Karpas-422 (cell line): ENCODE results near the gene STEAP2. TPM values are rescaled to one million over a fixed set of nuclear protein-coding genes. Genes with fewer than 3 reads are reported as not detected.

Experiments used
- DNase-seq: peaks from one replicate; pipeline ENCODE4 v3.0.0-alpha.2; 2015
- H2AFZ ChIP-seq: fragments of 200-600 bp; sonication (generic); 2 replicates; pipeline ENCODE4 v1.6.1; 2014; ENCODE audit warnings: antibody characterized with exemption, low read length, mixed read lengths
- H3K27ac ChIP-seq: fragments of 200-600 bp; sonication (generic); 2 replicates; pipeline ENCODE4 v1.5.1; 2014; ENCODE audit warnings: mild to moderate bottlenecking, low read length, moderate library complexity
- H3K27me3 ChIP-seq: fragments of 200-600 bp; sonication (generic); 2 replicates; pipeline ENCODE4 v1.6.1; 2014; ENCODE audit warnings: low read length, mixed read lengths
- H3K36me3 ChIP-seq: fragments of 200-600 bp; sonication (generic); 2 replicates; pipeline ENCODE4 v1.6.1; 2014; ENCODE audit warnings: low read length, mixed read lengths; ENCODE audit not compliant: insufficient read depth
- H3K4me1 ChIP-seq: fragments of 200-600 bp; sonication (generic); 2 replicates; pipeline ENCODE4 v1.6.1; 2014; ENCODE audit warnings: mild to moderate bottlenecking, low read length, mixed read lengths
- H3K4me2 ChIP-seq: fragments of 200-600 bp; sonication (generic); 2 replicates; pipeline ENCODE4 v1.6.1; 2014; ENCODE audit warnings: low read length, low read depth, mild to moderate bottlenecking; ENCODE audit not compliant: poor library complexity, severe bottlenecking
- H3K4me3 ChIP-seq: fragments of 200-600 bp; sonication (generic); 2 replicates; pipeline ENCODE4 v1.5.1; 2014; ENCODE audit warnings: mild to moderate bottlenecking, antibody characterized with exemption, low read length, mixed read lengths
- H3K79me2 ChIP-seq: fragments of 200-600 bp; sonication (generic); 2 replicates; pipeline ENCODE4 v1.6.1; 2014; ENCODE audit warnings: mild to moderate bottlenecking, low read length, mixed read lengths
- H3K9ac ChIP-seq: fragments of 200-600 bp; sonication (generic); 2 replicates; pipeline ENCODE4 v1.6.0; 2014; ENCODE audit warnings: low read length
- H3K9me2 ChIP-seq: fragments of 200-600 bp; sonication (generic), shearing (Covaris generic); replicated peaks from 2 replicates; pipeline ENCODE4 v1.6.0; 2014; ENCODE audit warnings: mild to moderate bottlenecking, low read length, moderate library complexity; ENCODE audit not compliant: insufficient read depth
- H3K9me3 ChIP-seq: fragments of 300-700, 200-600 bp; sonication (generic); 2 replicates; pipeline ENCODE4 v1.6.1; 2014; ENCODE audit warnings: low read length, mixed read lengths
- H4K20me1 ChIP-seq: fragments of 200-600 bp; sonication (generic); 2 replicates; pipeline ENCODE4 v1.6.1; 2014; ENCODE audit warnings: mild to moderate bottlenecking, antibody characterized with exemption, low read length, low read depth; ENCODE audit not compliant: insufficient read depth
- total RNA-seq: library from RNA; depleted of rRNA; stranded (reverse); fragments of >200 nt; shearing (Covaris generic); gene quantifications from 2 replicates; pipeline ENCODE4 v1.2.3, GENCODE V29; 2014; ENCODE audit warnings: low replicate concordance

STEAP2 gene
- total RNA-seq, 1 experiment from 2014 or later: not detected

DNA sequence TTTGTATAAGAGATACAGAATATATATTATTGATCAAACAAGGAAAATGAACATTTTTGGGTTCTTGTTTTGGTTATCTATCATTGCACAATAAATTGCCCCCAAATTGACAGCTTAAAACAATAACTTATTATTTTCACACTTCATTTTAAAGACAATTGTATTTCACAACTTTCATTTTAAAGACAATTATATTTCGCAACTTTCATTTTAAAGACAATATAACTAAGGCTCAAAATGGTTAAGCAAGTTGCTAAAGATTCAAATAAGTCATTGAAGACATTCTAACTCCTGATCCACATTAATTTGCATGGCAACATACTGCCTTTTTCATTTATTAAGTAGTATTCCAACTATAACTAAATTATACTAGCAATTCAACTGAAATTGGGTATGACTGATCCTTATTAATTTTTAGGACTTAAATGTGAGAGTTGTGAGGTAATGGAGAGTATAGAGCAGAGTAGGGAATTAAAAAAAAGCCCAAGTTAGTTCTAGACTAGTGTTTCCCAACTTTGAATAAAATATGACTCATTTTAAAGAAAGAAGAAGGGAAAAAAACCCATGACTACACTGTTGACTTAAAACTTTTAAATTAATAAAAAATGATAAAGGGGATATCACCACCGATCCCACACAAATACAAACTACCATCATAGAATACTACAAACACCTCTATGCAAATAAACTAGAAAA lies 9.9 kb upstream of the STEAP2 start:
- Histone ChIP-seq H3K4me3 (no peak overlapping the region), H3K4me1 (no peaks in the 10 kb centered on the region), H3K9me2 (no peaks in the 10 kb centered on the region), H3K79me2 (no peaks in the 10 kb centered on the region), H2AFZ (no peak overlapping the region), H3K9ac (no peak overlapping the region), H3K9me3 (no peaks in the 10 kb centered on the region), H3K27me3 (no peaks in the 10 kb centered on the region), H4K20me1 (no peaks in the 10 kb centered on the region), H3K36me3 (no peaks in the 10 kb centered on the region), H3K27ac (no peak overlapping the region), H3K4me2 (no peak overlapping the region)
- no peak for DNase-seq

DNA sequence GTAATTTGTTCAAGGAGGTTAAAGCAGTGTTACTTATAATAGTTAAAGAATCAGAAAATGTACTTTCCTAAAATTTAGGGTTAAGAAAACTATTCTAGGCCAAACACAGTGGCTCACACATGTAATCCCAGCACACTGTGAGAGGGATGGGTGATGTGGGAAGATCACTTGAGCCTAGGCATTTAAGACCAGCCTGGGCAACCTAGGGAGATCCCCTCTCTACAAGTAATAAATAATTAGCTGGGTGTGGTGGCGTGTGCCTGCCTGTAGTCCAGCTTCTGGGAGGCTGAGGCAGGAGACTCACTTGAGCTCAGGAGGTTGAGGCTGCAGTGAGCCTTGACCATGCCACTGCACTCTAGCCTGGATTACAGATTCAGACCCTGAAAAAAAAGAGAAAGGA lies 3.6 kb upstream of the STEAP2 start:
- no peak overlapping the region for H3K4me3 ChIP-seq
- DNase-seq: no peak
- no peak overlapping the region for H3K27ac ChIP-seq
- no peaks in the 10 kb centered on the region for H4K20me1 ChIP-seq
- peaks cover 7% of the 10 kb centered on the region for H3K4me1 ChIP-seq
- no peak overlapping the region for H3K4me2 ChIP-seq
- H3K79me2 ChIP-seq: no peaks in the 10 kb centered on the region
- H3K9ac ChIP-seq: no peak overlapping the region
- H3K9me2 ChIP-seq: no peaks in the 10 kb centered on the region
- H3K27me3 ChIP-seq: no peaks in the 10 kb centered on the region
- no peaks in the 10 kb centered on the region for H3K36me3 ChIP-seq
- H2AFZ ChIP-seq: no peak overlapping the region
- no peaks in the 10 kb centered on the region for H3K9me3 ChIP-seq

DNA sequence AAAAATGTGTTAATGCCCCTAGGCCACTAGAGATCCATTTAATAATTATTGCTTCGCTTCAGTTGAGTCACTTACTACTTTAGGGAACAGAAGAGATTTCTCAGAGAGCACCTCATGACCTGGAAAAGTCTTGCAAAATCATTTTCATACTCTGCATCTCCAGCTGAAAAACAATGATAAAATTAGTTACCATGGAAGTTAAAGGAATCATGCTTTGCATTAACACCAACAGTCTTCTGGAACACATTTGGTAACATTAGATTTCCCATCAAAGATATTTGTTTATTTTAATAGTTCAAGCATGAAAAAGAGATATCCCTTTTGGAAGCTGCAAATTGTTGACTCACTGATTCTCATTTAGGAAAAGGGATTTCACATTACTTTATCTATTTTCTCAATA lies 1.8 kb upstream of the STEAP2 start:
- Histone ChIP-seq H3K9me3 (no peaks in the 10 kb centered on the region), H3K9ac (no peak overlapping the region), H3K4me3 (no peak overlapping the region), H3K36me3 (no peaks in the 10 kb centered on the region), H4K20me1 (no peaks in the 10 kb centered on the region), H3K27ac (no peak overlapping the region), H3K79me2 (no peaks in the 10 kb centered on the region), H3K9me2 (no peaks in the 10 kb centered on the region), H3K27me3 (no peaks in the 10 kb centered on the region), H2AFZ (no peak overlapping the region), H3K4me2 (no peak overlapping the region), H3K4me1 (peaks cover 7% of the 10 kb centered on the region)
- no peak for DNase-seq

- Histone ChIP-seq H3K79me2 (no peaks in the 10 kb centered on the region), H3K4me2 (no peak overlapping the region), H3K27ac (no peak overlapping the region), H3K9me2 (no peaks in the 10 kb centered on the region), H3K9ac (no peak overlapping the region), H3K9me3 (no peaks in the 10 kb centered on the region), H3K27me3 (no peaks in the 10 kb centered on the region), H3K36me3 (no peaks in the 10 kb centered on the region), H3K4me3 (no peak overlapping the region), H2AFZ (no peak overlapping the region), H4K20me1 (no peaks in the 10 kb centered on the region), H3K4me1 (peaks cover 7% of the 10 kb centered on the region)
- no peak for DNase-seq
Measured at GRCh38 chr7:90210475-90210874, 1.1 kb upstream of the STEAP2 start.

- Histone ChIP-seq H2AFZ (no peak overlapping the region), H3K27me3 (no peaks in the 10 kb centered on the region), H3K4me2 (no peak overlapping the region), H3K79me2 (no peaks in the 10 kb centered on the region), H3K4me3 (no peak overlapping the region), H3K27ac (no peak overlapping the region), H4K20me1 (no peaks in the 10 kb centered on the region), H3K9me3 (no peaks in the 10 kb centered on the region), H3K4me1 (peaks cover 7% of the 10 kb centered on the region), H3K9ac (no peak overlapping the region), H3K9me2 (no peaks in the 10 kb centered on the region), H3K36me3 (no peaks in the 10 kb centered on the region)
- no peak for DNase-seq
Measured at GRCh38 chr7:90210981-90211380, 559 bp upstream of the STEAP2 start.

DNA sequence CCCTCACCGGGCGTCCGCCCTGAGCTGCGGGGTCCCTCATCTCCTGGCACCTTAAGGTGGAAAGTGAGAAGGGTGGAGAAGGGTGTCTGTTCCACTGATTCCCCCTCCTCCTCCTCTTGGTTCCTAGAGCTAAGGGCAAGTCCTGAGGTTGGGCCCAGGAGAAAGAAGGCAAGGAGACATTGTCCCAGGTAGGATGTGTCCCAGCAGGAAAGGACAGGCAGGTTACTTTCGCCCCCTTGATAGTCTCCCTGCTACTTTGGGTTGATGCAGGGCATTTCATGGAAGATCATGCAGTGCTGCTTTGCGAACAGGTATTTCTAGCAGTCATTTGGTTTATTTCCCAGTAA lies 582 bp downstream of the STEAP2 start:
- Histone ChIP-seq H3K9me3 (no peaks in the 10 kb centered on the region), H3K4me3 (no peak overlapping the region), H3K4me2 (no peak overlapping the region), H3K4me1 (peaks cover 6% of the 10 kb centered on the region), H2AFZ (no peak overlapping the region), H3K9ac (no peak overlapping the region), H3K27ac (no peak overlapping the region), H3K79me2 (no peaks in the 10 kb centered on the region), H3K36me3 (no peaks in the 10 kb centered on the region), H4K20me1 (no peaks in the 10 kb centered on the region), H3K27me3 (no peaks in the 10 kb centered on the region), H3K9me2 (no peaks in the 10 kb centered on the region)
- no peak for DNase-seq

DNA sequence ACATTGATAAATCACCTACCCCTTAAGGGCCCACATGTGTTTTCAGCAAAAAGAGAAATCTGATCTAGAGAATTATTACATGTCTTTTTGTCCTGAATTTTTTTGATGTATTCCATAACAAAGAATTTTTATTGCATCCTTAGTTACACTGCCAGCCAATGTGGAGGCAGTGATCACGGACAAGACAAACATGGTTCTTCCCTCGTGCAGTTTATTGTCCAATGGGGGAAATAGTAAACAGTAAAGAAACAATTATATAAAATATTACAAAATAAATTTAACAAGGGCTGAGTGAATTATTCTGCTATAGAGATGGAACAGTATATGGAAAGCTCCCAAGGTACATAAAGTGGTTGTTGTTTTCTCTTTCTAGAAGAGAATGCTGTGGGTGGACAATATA lies 2.0 kb downstream of the STEAP2 start:
- Histone ChIP-seq H3K27me3 (no peaks in the 10 kb centered on the region), H3K79me2 (no peaks in the 10 kb centered on the region), H3K4me3 (no peak overlapping the region), H3K4me2 (no peak overlapping the region), H3K36me3 (no peaks in the 10 kb centered on the region), H4K20me1 (no peaks in the 10 kb centered on the region), H3K27ac (no peak overlapping the region), H3K9me2 (no peaks in the 10 kb centered on the region), H2AFZ (no peak overlapping the region), H3K4me1 (no peaks in the 10 kb centered on the region), H3K9me3 (no peaks in the 10 kb centered on the region), H3K9ac (no peak overlapping the region)
- no peak for DNase-seq

- no peaks in the 10 kb centered on the region for H3K9me2 ChIP-seq
- H3K4me1 ChIP-seq: no peaks in the 10 kb centered on the region
- no peaks in the 10 kb centered on the region for H3K79me2 ChIP-seq
- no peak overlapping the region for H3K4me2 ChIP-seq
- H3K9me3 ChIP-seq: no peaks in the 10 kb centered on the region
- H3K36me3 ChIP-seq: no peaks in the 10 kb centered on the region
- no peak for DNase-seq
- no peak overlapping the region for H3K9ac ChIP-seq
- no peaks in the 10 kb centered on the region for H4K20me1 ChIP-seq
- H3K27ac ChIP-seq: no peak overlapping the region
- no peak overlapping the region for H3K4me3 ChIP-seq
- H3K27me3 ChIP-seq: no peaks in the 10 kb centered on the region
- H2AFZ ChIP-seq: no peak overlapping the region
Measured at GRCh38 chr7:90216080-90216674, 4.6 kb downstream of the STEAP2 start.
